Gastrocnemius medialis (tissue), 4 donors: Measurements from ENCODE around the gene KATNA1.

Experiments
- CTCF ChIP-seq, 5 experiments: fragments of 450-650 bp in 3 of 5; fragments of 200-600 bp in 2 of 5; sonication (generic) in 2 of 5; IDR thresholded peaks in 4 of 5; conservative IDR thresholded peaks in 1 of 5; 1 replicate in 4 of 5; 2 replicates in 1 of 5; pipeline ENCODE4 v1.5.1; 2016 to 2019; ENCODE audit warnings: antibody characterized with exemption in 5 of 5, mild to moderate bottlenecking in 3 of 5, moderate library complexity in 3 of 5
- POLR2A ChIP-seq, 2 donors: fragments of 450-650 bp; IDR thresholded peaks; one replicate each; pipeline ENCODE4 v1.6.1; 2017; ENCODE audit warnings: antibody characterized with exemption in 2 of 2, mild to moderate bottlenecking in 2 of 2, moderate library complexity in 2 of 2

GRCh38 chr6:149698175-149698574, 49.7 kb upstream of the KATNA1 start:
- no peak for TF ChIP-seq CTCF (IDR thresholded peaks at IDR 0.05 in 4 of 5, conservative IDR thresholded peaks at IDR 0.05 in 1 of 5)
- no peak for TF ChIP-seq POLR2A (IDR thresholded peaks at IDR 0.05)
